GM23248 (cell line): ENCODE data around the gene PLPP6.

ENCODE experiments used
- EZH2 ChIP-seq: fragments of 200-600 bp; sonication (generic); IDR thresholded peaks from 2 replicates; pipeline ENCODE4 v1.6.1; 2018; ENCODE audit warnings: antibody characterized with exemption, mild to moderate bottlenecking; ENCODE audit not compliant: insufficient read depth, poor library complexity, severe bottlenecking
- EZH2phosphoT487 ChIP-seq: fragments of 200-600 bp; sonication (generic); IDR thresholded peaks from 2 replicates; pipeline ENCODE4 v1.6.1; 2018; ENCODE audit warnings: antibody characterized with exemption, moderate library complexity, mild to moderate bottlenecking, low read depth; ENCODE audit not compliant: insufficient read depth

DNA sequence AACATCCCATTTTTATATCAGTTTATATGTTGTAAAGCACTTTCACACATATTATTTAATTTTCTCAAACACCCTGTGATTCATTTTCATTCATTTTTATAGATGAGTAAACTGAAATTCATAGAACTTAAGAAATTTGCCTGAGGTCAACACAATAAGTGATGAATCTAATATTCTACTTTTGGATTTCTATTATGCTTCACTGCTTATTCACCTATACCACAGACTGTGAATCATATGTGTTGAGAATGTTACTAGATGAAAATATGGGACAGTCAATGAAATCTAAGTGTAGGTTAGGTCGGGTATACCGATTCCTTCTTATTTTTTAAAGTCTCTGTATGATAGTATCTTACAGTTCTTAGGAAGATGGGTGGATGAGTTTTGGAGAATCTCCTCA is 42.0 kb downstream of the PLPP6 start:
- TF ChIP-seq EZH2phosphoT487 (no peak), EZH2 (no peak)
